Islet of Langerhans (tissue), 1 donor: ENCODE data around the gene STARD8.

Experiments
- FAIRE-seq: peaks from one replicate; lab custom pipeline; 2011; peaks lifted over from hg19 to GRCh38; lab: Jason Lieb, UNC

Gene STARD8

DNA sequence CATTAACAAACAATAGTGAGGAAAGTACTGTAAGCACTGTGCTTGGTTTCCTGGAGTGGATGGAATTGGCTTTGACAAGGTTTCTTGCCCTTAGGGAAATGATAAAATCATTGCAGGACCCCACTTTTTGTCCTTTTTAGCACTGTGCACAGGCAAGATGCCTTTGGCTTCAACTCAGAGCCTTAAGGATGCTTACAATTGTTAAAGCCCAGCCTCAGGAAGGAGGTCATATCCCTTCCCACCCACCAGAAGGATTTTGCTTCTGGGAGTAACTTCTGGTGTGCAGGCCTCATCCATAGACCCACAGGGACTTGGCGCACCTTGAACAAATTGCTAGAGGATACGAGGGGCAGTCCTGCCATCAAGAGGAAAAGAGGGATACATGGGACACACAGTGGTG lies 44.5 kb downstream of the STARD8 start:
- FAIRE-seq, result no peak

- FAIRE-seq, result no peak
These were observed 45.2 kb downstream of the STARD8 start for GRCh38 chrX:68692651-68693050.

DNA sequence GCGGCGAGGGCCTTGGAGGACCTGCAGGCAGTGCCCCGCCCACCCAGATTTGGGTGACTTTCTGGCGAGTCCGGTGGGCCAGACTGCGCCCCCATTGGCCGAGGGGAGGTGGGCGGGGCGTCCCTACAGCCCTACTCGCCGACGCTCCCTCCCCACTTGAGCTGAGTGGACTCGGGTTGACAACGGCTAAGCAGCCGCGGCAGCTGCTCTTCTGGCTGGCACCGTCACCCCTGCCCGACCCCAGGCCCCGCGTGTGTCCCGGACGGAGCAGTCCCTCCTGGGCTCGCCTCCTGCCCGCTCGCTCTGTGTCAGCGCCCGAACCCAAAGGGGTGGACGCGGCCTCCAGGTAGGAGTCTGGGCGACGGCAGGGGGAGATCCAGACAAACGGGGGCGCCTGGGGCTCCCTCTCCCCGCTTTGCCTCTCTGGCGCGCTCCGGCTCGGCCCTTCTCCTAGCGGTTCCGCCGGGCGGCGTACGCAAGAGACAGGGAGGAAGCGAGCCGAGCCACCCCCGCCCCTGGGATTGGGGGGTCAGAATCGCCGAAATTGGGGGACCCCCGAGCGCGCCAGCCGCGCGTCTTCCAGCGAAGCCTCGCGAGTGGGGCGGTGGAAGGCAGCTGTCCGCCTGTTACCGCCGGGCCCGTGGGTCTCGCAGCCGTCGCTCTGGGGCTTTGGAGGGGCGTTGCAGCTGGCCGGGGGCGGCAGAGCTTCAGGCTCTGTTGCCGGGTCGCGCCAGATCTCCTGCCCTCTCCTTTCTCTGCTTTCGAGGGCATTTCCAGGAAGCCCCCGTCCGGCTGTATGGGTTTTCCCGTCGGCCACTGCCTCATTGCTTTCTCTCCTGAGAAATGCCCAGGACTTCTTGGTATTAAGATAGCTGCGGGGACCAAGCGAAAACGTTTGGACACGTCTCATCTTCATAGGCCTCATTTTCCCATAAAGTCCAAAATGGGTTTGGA lies 46.3 kb downstream of the STARD8 start:
- FAIRE-seq, result no peak

- FAIRE-seq, result no peak
These were observed 47.2 kb downstream of the STARD8 start for GRCh38 chrX:68694435-68695205.

DNA sequence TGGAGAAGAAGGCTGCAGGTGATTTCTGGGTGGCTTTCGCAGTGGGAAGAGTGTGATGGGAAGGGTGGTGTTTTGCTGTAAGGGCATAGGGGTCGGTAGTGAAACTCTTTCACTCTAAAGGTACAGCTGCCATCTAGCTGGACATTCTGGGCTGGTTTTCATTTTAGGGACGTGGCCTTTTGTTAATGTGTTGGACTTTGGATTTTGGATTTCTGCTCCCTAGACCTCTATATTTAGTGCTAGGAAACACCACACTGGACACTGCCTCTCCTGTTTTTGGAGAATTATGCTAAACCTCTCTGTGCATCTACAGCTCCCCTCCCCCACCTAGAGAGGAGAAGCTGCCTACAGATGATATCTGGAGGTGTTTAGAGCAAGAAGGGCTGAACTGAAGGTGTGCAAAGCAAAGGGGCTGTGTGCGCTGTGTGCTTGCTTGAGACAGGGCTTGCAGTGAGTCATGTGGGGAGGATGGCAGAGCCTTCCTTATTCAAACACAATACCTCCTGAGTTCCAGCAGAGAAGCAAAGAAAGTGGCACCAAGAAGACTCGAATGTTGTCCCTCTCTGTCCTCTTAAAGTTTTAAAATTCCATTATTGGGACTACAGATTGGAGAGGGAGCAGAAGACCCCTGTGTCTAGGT lies 47.9 kb downstream of the STARD8 start:
- FAIRE-seq, result no peak

DNA sequence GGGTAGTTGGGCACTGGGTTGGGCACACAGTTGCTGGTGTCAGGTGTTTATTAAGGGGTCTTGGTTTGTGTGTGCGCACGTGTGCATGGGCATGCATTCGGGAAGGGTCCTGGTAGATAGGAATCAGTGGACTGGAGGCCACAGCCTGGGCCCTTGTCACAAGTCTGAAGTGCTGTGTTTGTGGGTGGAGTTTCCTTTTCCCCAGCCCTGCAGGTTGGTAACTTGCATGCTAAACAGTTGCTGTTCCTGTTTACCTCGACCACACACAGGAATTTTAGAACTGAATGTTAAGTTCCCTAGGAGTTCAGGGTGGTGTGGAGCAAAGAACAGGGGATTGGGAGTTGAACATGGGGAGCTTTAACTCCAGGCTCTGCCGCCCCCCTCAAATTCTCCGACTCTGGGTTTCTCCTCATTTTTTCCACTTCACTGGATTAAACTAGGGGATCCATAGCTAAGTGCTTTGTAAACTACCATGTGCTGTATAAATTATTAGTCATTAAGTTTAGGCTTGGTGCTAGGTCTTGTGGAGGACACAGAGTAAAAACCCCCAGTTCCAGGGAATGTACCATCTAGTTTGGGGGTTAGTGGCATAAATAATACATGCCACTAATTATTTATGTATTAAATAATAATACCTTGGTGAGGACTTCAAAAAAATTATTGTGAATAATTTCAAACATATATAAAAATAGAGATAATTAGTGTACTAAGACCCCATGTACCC lies 49.0 kb downstream of the STARD8 start:
- no peak for FAIRE-seq

DNA sequence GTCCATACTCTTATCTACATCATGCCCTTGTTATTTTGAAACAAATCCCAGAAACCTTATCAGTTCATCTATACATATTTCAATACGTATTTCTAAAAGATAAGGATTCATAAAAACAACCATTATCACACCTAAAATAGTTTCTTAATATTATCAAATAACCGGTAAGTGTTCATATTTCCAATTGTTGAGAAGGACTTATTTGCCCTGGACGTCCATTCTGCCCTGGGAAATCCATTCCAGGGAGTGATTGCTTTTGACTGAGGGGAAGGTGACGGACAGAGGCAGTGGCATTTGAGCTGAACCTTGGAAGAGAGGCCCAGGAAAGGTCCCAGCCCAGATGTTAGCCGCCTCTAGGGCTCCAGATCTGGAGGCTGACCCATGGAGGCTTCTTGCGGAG lies 49.6 kb downstream of the STARD8 start:
- no peak for FAIRE-seq

DNA sequence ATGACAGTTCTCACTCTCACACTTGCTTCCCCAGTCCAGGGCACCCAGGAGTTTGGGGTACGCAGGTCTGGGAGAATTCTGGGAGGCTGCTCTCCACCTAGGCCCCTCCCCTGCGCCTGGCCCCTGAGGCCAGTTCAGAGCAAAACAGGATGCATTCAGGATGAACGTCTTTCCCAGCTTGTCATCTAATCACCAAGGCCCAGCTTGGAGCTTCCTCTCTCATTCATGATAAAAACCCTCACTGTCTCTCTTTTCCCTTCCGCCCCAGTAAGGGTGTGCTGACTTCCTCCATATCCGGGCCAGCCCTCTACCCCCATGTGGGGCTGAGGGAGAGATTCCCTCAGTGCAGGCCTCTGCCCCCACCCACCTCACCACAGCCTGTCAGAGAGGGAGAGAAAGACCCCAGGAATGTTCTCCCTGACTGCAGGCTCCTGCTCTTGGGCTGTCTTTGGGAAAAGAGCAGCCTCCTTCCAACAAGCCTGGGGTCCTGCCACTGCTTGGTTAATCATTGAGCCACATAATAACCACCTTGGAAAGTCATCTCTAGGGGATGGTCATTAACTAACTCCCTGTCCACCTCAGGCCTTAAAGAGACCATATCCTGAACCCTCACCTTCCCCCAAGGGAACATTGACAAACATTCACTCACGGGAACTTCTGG lies 50.1 kb downstream of the STARD8 start:
- no peak for FAIRE-seq

GRCh38 chrX:68698942-68699341 lies 51.5 kb downstream of the STARD8 start:
- FAIRE-seq, result no peak

- FAIRE-seq, result no peak
These were observed 52.7 kb downstream of the STARD8 start for GRCh38 chrX:68699960-68700746.

- no peak for FAIRE-seq
These were observed 55.9 kb downstream of the STARD8 start for GRCh38 chrX:68703369-68703768.

DNA sequence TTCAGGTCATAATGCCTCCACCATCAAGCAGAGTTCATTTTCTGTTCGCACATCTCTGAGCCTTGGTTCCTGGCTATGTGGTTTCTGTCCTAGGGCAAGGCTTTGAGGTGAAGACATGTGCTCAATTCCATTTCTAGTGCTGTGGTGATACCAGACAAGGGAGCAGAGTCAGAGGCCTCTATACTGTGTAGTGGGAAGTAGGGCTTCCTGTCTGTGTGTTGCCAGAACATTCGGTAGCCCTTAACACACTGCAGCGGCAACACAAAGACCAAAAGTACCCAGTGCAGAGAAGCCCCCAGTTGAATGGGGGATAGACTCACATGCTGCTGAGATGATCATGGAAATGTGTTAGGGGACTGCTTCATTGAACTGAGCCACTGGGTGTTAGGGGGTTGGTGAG lies 56.4 kb downstream of the STARD8 start:
- FAIRE-seq, result no peak

GRCh38 chrX:68705986-68706385 lies 58.5 kb downstream of the STARD8 start:
- no peak for FAIRE-seq

- FAIRE-seq, result no peak
These were observed 61.2 kb downstream of the STARD8 start for GRCh38 chrX:68708503-68709290.

GRCh38 chrX:68710870-68711576 lies 63.6 kb downstream of the STARD8 start:
- FAIRE-seq, result no peak

- no peak for FAIRE-seq
These were observed 64.4 kb downstream of the STARD8 start for GRCh38 chrX:68711845-68712244.

DNA sequence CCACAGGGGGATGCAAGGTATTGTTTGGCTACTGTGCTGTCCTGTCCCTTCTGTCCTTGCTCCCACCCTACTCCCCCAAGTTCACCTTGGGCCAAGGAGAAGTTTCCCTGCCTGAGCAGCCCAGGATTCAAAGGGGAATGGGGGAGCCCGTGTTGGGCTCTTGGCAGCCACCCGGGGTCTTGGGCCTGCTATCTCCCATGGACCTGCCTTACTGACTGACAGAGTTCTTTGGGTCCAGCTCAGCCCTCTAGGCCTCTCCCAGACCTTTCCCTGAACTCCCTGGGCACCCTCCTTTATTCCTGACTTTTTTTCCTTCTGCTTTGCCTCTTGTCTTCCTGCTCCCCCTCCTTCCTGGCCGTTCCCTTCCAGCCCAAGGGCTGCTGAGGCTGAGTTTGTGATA lies 67.4 kb downstream of the STARD8 start:
- FAIRE-seq, result no peak

DNA sequence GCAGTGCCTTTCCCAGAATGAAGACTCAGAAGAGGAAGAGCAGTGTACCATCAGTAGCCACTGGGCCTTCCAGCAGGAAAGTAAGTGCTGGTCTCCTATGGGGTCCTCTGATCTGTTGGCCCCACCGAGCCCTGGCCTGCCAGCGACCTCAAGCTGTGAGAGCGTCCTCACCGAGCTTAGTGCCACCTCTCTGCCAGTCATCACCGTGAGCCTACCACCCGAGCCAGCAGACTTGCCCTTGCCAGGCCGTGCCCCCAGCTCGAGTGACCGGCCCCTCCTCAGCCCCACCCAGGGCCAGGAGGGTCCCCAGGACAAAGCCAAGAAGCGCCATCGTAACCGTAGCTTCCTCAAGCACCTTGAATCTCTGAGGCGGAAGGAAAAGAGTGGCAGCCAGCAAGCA lies 69.7 kb downstream of the STARD8 start:
- no peak for FAIRE-seq

- no peak for FAIRE-seq
These were observed 70.4 kb downstream of the STARD8 start for GRCh38 chrX:68717663-68718442.
